Tibial artery (tissue), 4 donors: ENCODE measurements around the gene HTT.

Experiments used
- DNase-seq, 2 donors: peaks; one replicate each; pipeline ENCODE4 v3.0.0-alpha.2; 2019
- H3K27ac ChIP-seq, 2 donors: fragments of 200-600 bp; sonication (generic) in 1 of 2; 1 replicate in 1 of 2; 2 replicates in 1 of 2; pipeline ENCODE4 v1.5.1; 2018 to 2019; ENCODE audit warnings: mild to moderate bottlenecking in 1 of 2
- H3K27me3 ChIP-seq, 2 donors: fragments of 200-600 bp; sonication (generic) in 1 of 2; one replicate each; pipeline versions ENCODE4 v1.5.1 to v1.6.0; 2016 to 2019
- H3K36me3 ChIP-seq, 3 donors: fragments of 200-600 bp; sonication (generic) in 2 of 3; one replicate each; pipeline ENCODE4 v1.5.1; 2016 to 2019; ENCODE audit warnings: mild to moderate bottlenecking in 2 of 3
- H3K4me1 ChIP-seq, 4 donors: fragments of 200-600 bp; sonication (generic) in 2 of 4; 1 replicate in 3 of 4; 2 replicates in 1 of 4; pipeline ENCODE4 v1.5.1; 2016 to 2019
- H3K4me3 ChIP-seq, 2 donors: fragments of 200-600 bp; sonication (generic) in 1 of 2; 1 replicate in 1 of 2; 2 replicates in 1 of 2; pipeline ENCODE4 v1.5.1; 2018 to 2019; ENCODE audit warnings: mild to moderate bottlenecking in 2 of 2
- H3K9me3 ChIP-seq, 3 donors: fragments of 200-600 bp; sonication (generic) in 1 of 3; one replicate each; pipeline ENCODE4 v1.5.1; 2016 to 2019
- CTCF ChIP-seq, 2 experiments: fragments of 200-600 bp in 1 of 2; fragments of 450-650 bp in 1 of 2; IDR thresholded peaks; one replicate each; pipeline ENCODE4 v1.5.1; 2017 to 2019; ENCODE audit warnings: antibody characterized with exemption in 2 of 2, mild to moderate bottlenecking in 1 of 2, moderate library complexity in 1 of 2
- intact Hi-C: fragments of 100-400 bp; cut with DNase I; formaldehyde crosslinking; loops from one replicate; pipeline ENCODE4 v1.15.0; 2023; ENCODE audit warnings: low total_unique reads

The HTT gene

GRCh38 chr4:3257103-3257555 lies 182.6 kb downstream of the HTT start:
- no peak overlapping the region for H3K27ac ChIP-seq
- H3K36me3 ChIP-seq = peaks cover 0 to 19% (median 0%) of the 10 kb centered on the region in 3 donors
- no peaks in the 10 kb centered on the region for H3K9me3 ChIP-seq
- H3K4me3 ChIP-seq = no peak overlapping the region
- no peaks in the 10 kb centered on the region for H3K4me1 ChIP-seq
- peak in 1 of 2 donors; percentile 10 for DNase-seq
- intact Hi-C loops = no loop called here
- no peak for TF ChIP-seq CTCF (IDR thresholded peaks at IDR 0.05)
- no peaks in the 10 kb centered on the region for H3K27me3 ChIP-seq

GRCh38 chr4:3257556-3258482 lies 183.3 kb downstream of the HTT start:
- Histone ChIP-seq H3K36me3 (peaks cover 0 to 19% (median 0%) of the 10 kb centered on the region in 3 donors), H3K9me3 (no peaks in the 10 kb centered on the region), H3K27me3 (no peaks in the 10 kb centered on the region), H3K4me1 (no peaks in the 10 kb centered on the region), H3K4me3 (no peak overlapping the region), H3K27ac (no peak overlapping the region)
- no peak for TF ChIP-seq CTCF (IDR thresholded peaks at IDR 0.05)
- peak; percentile 11 to 54 for DNase-seq
- intact Hi-C loops = no loop called here

- DNase-seq = peak in 1 of 2 donors; percentile 4
- Histone ChIP-seq H3K4me1 (no peaks in the 10 kb centered on the region), H3K4me3 (no peak overlapping the region), H3K27me3 (no peaks in the 10 kb centered on the region), H3K9me3 (no peaks in the 10 kb centered on the region), H3K27ac (no peak overlapping the region), H3K36me3 (no peaks in the 10 kb centered on the region)
- intact Hi-C loops = no loop called here
- TF ChIP-seq CTCF (IDR thresholded peaks at IDR 0.05) = no peak
Observed at GRCh38 chr4:3261411-3262207, 187.1 kb downstream of the HTT start.

- no peaks in the 10 kb centered on the region for H3K36me3 ChIP-seq
- peak in 1 of 2 donors; percentile 11 for DNase-seq
- no peak overlapping the region for H3K4me3 ChIP-seq
- no peak for TF ChIP-seq CTCF (IDR thresholded peaks at IDR 0.05)
- H3K9me3 ChIP-seq = no peaks in the 10 kb centered on the region
- no peak overlapping the region for H3K27ac ChIP-seq
- H3K4me1 ChIP-seq = no peaks in the 10 kb centered on the region
- intact Hi-C loops = no loop called here
- H3K27me3 ChIP-seq = no peaks in the 10 kb centered on the region
Observed at GRCh38 chr4:3262208-3263052, 187.9 kb downstream of the HTT start.
